NCI-H1417 (cell line): Measurements from ENCODE around the gene OSBPL3.

Source experiments
- DNase-seq, 3 experiments: peaks; one replicate each; lab custom pipeline; 2025; lab: John Stamatoyannopoulos, UW

Gene OSBPL3

GRCh38 chr7:24827589-24827988 is 152.4 kb downstream of the OSBPL3 start:
- DNase-seq = no peak

GRCh38 chr7:24827027-24827426 is 153.0 kb downstream of the OSBPL3 start:
- no peak for DNase-seq

- no peak for DNase-seq
Measured at GRCh38 chr7:24826662-24827020, 153.3 kb downstream of the OSBPL3 start.

GRCh38 chr7:24825931-24826661 is 153.9 kb downstream of the OSBPL3 start:
- DNase-seq = no peak

- DNase-seq = no peak
Measured at GRCh38 chr7:24825381-24825794, 154.6 kb downstream of the OSBPL3 start.

- DNase-seq = no peak
Measured at GRCh38 chr7:24824896-24825295, 155.1 kb downstream of the OSBPL3 start.

GRCh38 chr7:24824400-24824799 is 155.6 kb downstream of the OSBPL3 start:
- DNase-seq = no peak

- no peak for DNase-seq
Measured at GRCh38 chr7:24821754-24822054, 158.3 kb downstream of the OSBPL3 start.

GRCh38 chr7:24821045-24821753 is 158.8 kb downstream of the OSBPL3 start:
- peak; percentile 16 to 47 (median 43) for DNase-seq

- peak in 2 of 3 experiments; percentile 60 to 87 for DNase-seq
Measured at GRCh38 chr7:24820730-24821044, 159.3 kb downstream of the OSBPL3 start.

GRCh38 chr7:24819916-24820689 is 159.9 kb downstream of the OSBPL3 start:
- peak; percentile 90 to 98 (median 91) for DNase-seq

- DNase-seq = no peak
Measured at GRCh38 chr7:24817339-24817738, 162.6 kb downstream of the OSBPL3 start.

- DNase-seq = no peak
Measured at GRCh38 chr7:24816868-24817267, 163.1 kb downstream of the OSBPL3 start.

GRCh38 chr7:24812305-24812945 is 167.6 kb downstream of the OSBPL3 start:
- peak; percentile 39 to 82 (median 52) for DNase-seq

- no peak for DNase-seq
Measured at GRCh38 chr7:24808518-24808917, 171.5 kb downstream of the OSBPL3 start.

GRCh38 chr7:24802300-24802699 is 177.7 kb downstream of the OSBPL3 start:
- no peak for DNase-seq

GRCh38 chr7:24801883-24802282 is 178.1 kb downstream of the OSBPL3 start:
- DNase-seq = no peak

GRCh38 chr7:24800667-24801066 is 179.3 kb downstream of the OSBPL3 start:
- DNase-seq = no peak

- no peak for DNase-seq
Measured at GRCh38 chr7:24800073-24800472, 179.9 kb downstream of the OSBPL3 start.

- no peak for DNase-seq
Measured at GRCh38 chr7:24799506-24799905, 180.5 kb downstream of the OSBPL3 start.

GRCh38 chr7:24798261-24798660 is 181.7 kb downstream of the OSBPL3 start:
- DNase-seq = no peak

GRCh38 chr7:24797270-24797669 is 182.7 kb downstream of the OSBPL3 start:
- no peak for DNase-seq

GRCh38 chr7:24795407-24795767 is 184.6 kb downstream of the OSBPL3 start:
- no peak for DNase-seq
